SK-MEL-5 (cell line): Measurements from ENCODE around the gene EFCAB10. TPM values are rescaled to one million over a fixed set of nuclear protein-coding genes. Genes with fewer than 3 reads are reported as not detected.

Source experiments
- DNase-seq: peaks from one replicate; pipeline ENCODE4 v3.0.0-alpha.2; 2016; ENCODE audit warnings: low read depth, low spot score
- in situ Hi-C: cut with HindIII; loops from 2 replicates; pipeline ENCODE4 v1.10.0; 2016; ENCODE audit warnings: low sequenced_read_pairs, high pct_unique_total_duplicates, low pct_unique_long_range_greater_than_20kb
- polyA plus RNA-seq, 2 experiments: library from polyadenylated mRNA; depleted of rRNA; stranded (reverse); fragments of >200 nt; gene quantifications; 2 replicates each; pipeline ENCODE4 v1.2.3, GENCODE V29; 2015
- total RNA-seq: library from RNA; depleted of rRNA; stranded (reverse); fragments of >200 nt; shearing (Covaris generic); gene quantifications from 2 replicates; pipeline ENCODE4 v1.2.3, GENCODE V29; 2014; rRNA removed

EFCAB10 gene, protein sequence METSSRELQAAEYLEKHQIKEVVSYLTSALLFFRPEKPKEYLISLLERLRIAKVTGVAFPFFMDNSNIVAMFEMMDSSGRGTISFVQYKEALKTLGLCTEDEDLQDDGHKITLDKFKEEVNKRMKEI
- total RNA-seq: not detected in 2 replicates
- not detected in 2 replicates for polyA plus RNA-seq (2015; cell fraction: cytosol; rRNA removed)
- polyA plus RNA-seq (2015; cell fraction: nucleus; rRNA removed): not detected in 2 replicates

DNA sequence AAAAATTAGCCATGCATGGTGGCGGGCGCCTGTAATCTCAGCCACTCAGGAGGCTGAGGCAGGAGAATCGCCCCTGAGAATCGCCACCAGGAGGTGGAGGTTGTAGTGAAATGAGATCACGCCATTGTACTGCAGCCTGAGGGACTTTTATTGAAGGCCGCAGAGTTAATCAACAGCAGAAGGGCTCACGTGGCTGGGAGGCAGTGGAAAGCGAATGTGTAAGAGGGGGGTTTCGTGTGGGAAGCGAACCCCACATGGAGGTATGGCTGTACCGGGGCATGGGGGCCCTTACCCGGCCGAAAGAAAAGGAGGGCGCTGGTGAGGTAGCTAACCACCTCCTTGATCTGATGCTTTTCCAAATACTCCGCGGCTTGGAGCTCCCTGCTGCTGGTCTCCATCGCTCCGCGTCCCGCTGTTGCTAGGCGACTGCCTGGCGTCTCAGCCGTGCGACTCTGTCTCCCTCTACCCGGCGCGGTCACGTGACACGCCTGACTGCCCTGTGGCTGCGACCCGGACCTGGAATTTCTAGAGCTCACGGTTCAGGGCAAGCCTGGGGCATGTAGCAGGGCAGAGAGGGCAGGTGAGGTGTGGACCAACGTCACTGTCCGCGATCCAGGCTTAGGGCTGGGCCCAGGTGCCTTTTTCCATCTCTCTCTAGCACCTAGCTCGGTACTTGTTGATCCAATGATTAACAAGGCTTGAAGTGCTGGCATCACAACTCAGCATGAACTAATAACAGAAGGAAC is at the start of gene EFCAB10:
Gene EFCAB10, minus strand, starts transcription at position 428 of the 746 bp plus-strand sequence. Its CDS starts 30 bp downstream, at position 398.
- DNase-seq: no peak

DNA sequence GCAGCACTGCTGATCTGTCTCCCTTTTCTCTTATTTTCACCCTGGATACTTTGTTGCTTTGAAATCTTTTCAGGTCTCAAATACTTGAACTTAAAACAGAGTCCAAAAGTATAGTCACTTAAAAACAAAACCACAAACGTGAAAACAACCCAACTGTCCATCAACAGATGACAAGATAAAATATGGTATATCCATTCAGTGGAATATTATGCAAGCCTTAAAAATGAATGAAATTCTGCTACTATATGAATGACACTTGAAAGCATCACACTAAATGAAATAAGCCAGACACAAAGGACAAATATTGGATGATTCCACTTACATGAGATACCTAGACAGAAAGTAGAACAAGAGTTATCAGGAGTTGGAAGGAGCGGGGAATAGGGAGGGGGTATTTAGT is 44.7 kb upstream of the EFCAB10 start:
- in situ Hi-C loops: no loop called here
- no peak for DNase-seq

More for the DNA sequence above, at the start of gene EFCAB10:
- in situ Hi-C loops: no loop called here

DNA sequence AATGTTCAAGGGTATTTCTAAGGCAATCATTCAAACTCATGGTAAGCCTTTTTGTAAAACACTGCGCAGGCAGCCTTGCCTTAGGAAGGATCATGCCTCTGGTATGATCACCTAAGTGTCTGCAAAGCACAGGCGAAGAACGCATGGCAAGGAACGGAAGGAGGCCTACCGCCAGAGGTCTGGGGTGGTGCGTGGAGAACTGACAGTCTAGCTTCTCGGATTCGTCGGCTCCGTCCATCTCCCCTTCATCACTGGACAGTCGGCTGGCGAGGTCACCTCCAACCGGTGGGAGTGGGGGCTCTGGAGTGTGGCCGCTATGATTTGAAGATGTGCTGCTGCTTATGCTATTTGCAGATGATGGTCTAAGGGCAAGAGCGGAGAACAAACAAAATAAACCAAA is 42.6 kb upstream of the EFCAB10 start:
- no peak for DNase-seq
- in situ Hi-C loops: no loop called here

DNA sequence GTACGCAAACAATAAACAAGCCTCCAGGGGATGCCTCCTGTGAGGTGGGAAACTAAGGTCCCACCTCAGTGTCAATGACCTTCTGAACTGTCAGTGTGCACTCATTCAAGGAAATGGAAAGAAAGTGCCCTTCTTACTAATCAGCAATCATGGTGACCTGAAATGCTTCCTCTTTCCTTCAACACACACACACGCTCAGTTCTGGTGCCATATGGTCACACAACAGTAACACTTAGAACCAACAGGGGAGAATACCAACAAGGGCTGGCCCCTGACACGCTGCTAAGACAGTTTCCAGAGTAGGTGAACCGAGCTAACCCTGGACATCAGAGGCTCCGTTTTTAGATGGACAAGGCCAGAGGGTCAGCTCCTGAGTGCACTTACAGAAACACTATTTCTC is 42.1 kb upstream of the EFCAB10 start:
- DNase-seq: no peak
- in situ Hi-C loops: no loop called here

DNA sequence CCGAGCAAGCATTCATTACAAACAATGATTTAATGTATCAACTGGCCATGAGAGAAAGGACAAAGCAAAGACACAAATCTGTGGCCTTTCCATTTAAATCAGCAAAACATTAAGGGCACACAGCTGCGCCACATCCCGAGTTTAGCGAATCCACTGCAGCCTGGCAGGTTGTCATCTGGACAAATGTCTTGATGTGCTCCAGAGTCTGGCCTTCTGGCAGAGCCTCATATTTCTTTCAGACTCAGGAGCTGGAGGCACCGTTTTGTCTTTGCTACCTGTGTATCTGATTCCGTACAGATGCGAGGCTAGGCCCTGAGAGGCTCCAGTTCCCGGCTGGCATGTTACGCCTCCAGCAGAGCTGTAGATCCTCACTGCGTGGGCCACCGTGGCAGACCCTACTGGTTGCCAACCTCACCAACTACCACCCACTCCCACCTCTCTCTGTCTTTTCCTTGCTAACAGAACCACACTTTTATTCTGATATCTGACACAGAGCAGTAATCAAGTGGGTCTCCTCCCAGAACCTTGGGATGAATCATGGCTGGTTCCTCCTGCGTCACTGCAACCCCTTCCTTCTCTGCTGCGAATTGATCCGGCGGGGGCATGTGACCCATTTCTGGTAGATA is 40.9 kb upstream of the EFCAB10 start:
- DNase-seq: no peak
- in situ Hi-C loops: no loop called here

DNA sequence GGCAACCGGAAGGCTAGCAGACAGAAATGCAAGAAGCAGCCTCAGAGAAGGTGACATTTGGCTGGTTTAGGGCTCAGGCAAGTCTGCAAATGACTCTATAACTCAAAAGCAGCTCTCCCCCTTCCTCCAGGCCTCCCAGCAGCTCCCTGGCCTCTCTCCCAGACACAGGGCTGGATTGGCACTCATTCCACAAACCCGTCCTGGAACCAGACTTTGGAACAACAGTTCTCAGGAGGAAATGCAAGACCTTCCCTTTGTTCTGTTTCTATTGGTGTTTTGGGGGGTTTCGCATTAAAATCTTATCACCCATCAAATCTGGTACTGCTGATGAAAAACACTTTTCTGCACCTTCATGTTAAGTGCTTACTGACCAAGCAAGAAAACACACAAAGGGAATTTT is 40.3 kb upstream of the EFCAB10 start:
- in situ Hi-C loops: no loop called here
- no peak for DNase-seq

DNA sequence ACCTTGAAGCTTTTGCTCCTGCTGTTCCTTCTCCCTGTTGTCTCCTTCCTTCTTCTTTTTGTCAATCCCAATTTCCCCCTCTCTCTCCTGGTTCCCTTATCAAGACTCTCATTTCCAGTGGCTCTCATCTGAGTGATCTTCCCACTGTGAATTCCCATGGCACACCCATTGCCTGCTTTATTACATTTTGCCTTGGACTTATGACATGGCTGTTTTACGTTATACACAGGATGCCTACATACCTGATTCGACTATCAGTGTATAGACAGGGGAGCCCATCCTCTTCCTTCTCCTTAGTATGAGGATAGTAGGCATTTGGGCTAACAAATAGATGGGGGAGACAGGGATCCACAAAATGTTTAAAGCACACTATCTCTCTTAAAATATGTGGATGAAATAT is 39.9 kb upstream of the EFCAB10 start:
- DNase-seq: no peak
- in situ Hi-C loops: no loop called here

DNA sequence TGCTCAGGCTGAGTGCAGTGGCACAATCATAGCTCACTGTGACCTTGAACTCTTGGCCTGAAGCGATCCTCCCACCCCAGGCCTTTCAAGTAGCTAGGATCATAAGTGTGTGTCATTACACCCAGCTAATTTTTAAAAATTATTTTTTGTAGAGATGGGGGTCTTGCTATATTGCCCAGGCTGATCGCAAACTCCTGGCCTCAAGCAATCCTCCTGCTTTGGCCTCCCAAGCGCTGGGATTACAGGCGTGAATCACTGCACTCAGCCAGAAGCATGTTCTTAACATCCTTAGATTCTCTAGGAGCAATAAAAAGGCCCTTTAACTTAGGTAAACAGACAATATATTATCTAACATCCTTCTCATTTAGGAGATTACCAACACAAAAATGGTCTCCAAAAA is 38.3 kb upstream of the EFCAB10 start:
- DNase-seq: no peak
- in situ Hi-C loops: no loop called here

DNA sequence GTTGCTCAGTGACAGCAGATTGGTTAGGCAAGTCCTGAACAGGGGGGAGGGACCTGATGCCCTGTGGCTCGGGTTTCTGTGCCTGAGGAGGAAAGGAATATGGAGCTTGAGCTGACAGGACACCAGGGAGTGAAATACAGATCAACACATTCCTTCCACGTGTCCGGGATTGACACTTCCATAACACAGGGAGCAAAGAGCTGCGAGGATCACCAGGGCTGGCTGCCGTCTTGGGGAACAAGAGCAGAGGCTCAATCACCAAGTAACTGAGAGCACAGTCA is 36.7 kb upstream of the EFCAB10 start:
- no peak for DNase-seq
- in situ Hi-C loops: no loop called here

DNA sequence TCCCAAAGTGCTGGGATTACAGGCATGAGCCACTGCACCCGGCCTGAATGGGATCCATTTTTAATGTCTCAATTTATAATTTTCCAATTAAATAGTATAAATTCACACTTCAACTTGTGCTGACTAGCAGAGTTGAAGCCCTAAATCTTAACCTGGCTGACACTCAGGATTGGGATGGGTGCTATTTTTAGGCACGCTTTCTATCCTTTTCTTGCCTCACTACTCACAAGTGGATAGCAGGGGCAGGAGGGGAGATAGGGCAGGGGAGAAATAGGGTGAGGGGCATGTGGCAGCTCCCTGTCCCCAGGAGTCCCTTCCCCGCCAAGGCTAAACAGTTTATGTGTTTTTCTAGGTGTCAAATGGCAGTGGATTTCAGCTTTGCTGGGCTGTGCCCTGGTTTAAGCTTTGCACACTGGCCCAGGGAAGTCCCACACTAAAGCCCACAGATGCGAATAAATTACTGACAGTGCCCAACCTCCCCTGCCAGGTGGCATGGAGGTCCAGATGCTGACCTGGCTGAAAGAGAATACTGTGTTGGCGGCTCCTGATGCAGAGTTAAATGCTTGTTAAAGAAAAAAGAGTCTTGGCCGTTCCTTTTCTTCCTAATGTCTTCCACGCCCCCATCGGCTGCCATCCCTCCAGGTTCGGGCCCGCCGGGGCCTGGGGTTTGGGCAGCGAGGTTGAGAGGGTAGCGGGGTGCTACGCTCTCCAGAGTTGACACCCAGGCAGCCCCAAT is 36.2 kb upstream of the EFCAB10 start:
- in situ Hi-C loops: no loop called here

DNA sequence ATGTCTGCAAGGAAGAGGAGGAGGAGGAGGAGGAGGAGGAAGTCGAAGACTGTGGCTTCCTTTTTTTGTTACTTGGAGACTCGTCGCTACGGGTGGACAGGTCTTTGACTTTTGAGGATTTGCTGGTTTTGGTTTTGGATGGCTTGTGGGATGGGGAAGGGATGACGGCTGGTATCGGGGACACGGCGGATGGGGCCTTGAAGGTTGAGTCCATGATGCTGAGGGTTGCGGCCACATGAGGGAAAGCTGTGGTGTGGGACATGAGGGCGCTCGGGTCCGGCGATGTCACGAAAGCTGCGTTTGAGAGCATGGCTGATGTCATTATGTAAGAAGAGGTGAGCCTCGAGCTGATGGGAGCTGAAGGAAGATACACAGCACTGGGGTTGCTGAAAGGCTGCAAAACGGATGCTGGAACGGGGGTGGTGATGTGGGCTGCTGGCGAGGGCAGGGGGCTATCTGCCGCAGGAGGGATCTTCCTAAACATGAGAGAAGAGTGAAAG is 33.1 kb upstream of the EFCAB10 start:
- DNase-seq: no peak
- in situ Hi-C loops: no loop called here

More for the DNA sequence above, 36.2 kb upstream of the EFCAB10 start:
- no peak for DNase-seq

DNA sequence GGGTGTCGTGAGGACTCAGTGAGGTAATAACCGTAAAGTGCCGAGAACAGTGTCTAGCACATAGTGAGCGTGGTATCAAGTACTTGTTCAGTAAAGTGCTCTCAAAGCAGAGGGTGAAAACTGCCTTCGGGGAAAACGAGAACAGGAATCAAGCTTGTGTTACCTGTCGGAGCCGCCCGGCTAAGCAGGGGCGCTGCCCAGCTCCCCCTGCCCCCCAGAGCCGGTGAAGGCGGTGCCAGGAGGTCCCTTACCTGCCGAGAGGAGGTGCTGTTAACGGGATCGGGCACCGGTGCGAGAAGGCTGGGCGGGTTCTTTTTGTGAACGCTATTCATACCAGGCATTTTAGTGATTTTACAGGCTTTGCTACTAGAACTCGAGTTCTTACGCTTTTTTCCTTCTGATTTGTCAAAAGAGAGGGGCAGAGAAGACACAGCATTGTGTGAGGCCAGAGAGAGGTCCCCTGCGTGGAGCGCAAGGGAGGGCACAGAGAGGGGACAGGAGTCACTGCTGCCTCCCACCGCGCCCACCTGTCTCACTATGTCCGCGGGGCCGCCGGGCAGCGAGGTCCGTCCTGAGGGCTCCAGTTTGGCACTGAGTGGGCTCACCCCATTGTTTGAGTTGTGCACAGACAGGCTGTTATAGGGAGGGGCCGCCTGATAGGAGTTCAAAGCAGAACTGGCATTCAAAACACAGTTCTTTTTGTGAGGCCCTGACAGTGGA is 32.5 kb upstream of the EFCAB10 start:
- in situ Hi-C loops: no loop called here
- no peak for DNase-seq

DNA sequence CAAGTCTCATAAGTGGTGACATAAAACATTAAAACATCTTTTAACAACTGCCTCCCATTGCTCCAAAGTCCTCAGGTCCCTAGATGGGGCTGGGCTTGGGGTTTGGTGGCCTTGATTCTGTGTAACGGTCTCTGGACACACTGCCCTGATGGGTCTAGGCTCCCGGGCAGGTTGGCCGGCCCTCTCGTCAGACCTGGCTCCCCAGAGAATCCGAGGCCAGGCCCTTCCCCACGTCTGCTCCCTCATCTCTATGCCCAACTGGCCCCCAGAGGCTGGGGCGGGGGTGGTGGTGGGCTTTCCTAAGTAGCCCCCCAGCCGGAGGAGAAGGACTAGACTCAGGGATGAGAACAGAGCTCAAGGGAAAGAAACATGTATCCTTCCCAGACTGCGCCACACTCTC is 31.5 kb upstream of the EFCAB10 start:
- in situ Hi-C loops: no loop called here
- no peak for DNase-seq

DNA sequence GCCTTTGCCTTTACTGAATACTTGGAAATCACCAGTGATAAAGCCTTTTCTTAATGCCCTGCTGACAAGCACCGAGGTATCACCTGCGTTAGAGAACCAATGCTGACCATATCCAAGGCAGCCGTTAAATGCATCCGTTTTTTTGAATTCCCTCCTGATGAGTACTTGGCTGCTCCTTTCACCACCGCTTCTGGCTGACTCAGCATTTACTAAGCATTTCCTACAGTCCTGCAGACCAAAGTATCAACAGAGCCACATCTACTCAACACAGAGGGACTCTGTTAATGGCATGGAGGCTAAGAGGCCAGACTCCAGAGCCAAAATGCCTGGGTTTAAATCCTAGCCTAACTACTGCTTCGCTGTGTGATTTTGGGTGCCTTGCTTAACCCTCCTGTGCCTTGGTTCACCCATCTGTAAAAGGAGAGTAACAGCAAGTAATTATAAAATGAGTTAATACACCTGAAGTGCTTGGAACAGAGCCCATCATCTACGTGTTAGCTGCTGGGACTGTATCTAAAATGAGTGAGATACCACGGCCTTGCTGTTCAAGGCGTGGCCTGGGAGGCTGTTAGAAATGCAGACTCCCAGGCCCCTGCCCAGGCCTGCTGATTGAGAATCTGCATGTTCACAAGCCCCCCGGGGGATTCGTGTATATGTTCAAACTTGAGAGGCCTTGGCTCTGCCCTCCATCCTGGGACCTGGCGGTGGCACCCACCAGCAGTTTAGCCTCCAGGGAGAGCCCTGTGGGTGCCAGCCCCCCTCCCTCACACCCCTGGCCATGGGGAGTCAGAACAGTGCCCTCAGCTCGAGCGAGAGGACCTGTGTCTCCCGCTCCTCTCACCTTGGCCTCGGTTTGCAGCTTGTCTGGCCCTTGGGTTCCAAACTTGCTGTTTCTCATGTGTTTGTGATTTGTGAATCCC is 30.8 kb upstream of the EFCAB10 start:
- in situ Hi-C loops: no loop called here
- DNase-seq: no peak

DNA sequence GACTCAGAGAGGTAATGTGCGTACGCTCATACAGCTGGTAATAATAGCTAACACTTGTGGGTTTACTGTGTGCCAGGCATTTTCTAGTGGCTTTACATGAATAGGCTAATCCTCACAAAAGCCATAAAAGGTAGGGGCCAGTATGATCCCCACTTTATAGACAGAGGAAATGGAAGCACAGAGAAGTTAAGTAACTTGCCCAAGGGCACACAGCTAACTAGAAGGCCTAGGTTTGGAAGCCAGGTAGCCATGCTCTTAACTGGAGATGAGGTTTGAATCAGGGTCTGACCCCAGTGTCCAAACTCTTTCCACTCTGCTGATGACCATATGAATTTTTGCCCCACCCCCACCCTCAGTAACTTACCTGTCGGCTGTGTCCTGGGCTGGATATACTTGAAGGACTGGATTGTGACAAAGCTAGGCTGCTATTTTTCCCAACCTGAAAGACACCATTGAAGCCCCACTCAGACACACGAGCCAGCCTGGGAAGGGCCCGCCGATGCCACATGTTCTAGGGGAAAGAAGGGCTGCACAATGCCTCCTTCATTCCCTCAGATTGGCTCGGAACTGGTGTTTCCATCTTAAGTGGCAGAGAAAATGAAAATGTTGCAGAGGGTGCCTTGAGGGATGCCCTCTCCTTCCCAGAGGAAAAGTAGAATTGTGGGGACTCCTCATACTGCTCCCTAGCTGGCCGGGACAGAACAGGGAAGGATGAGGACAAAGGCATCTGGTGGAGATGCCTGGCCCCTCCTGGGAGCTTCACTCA is 29.1 kb upstream of the EFCAB10 start:
- in situ Hi-C loops: no loop called here
- no peak for DNase-seq
